NCI-H524 (cell line): ENCODE data around the gene SLC39A11.

Source experiments
- DNase-seq, 2 experiments: peaks; one replicate each; lab custom pipeline; 2025; lab: John Stamatoyannopoulos, UW

Gene SLC39A11

GRCh38 chr17:72747501-72747900, 345.0 kb downstream of the SLC39A11 start:
- no peak for DNase-seq

GRCh38 chr17:72745241-72745640, 347.2 kb downstream of the SLC39A11 start:
- no peak for DNase-seq

GRCh38 chr17:72743037-72743467, 349.4 kb downstream of the SLC39A11 start:
- no peak for DNase-seq

GRCh38 chr17:72737151-72737690, 355.3 kb downstream of the SLC39A11 start:
- no peak for DNase-seq

GRCh38 chr17:72735592-72735991, 356.9 kb downstream of the SLC39A11 start:
- no peak for DNase-seq

- DNase-seq: no peak
Observed at GRCh38 chr17:72735048-72735447, 357.4 kb downstream of the SLC39A11 start.

- no peak for DNase-seq
Observed at GRCh38 chr17:72734613-72735012, 357.9 kb downstream of the SLC39A11 start.

- DNase-seq: no peak
Observed at GRCh38 chr17:72733619-72734282, 358.7 kb downstream of the SLC39A11 start.

GRCh38 chr17:72732893-72733618, 359.4 kb downstream of the SLC39A11 start:
- no peak for DNase-seq

GRCh38 chr17:72730077-72730476, 362.4 kb downstream of the SLC39A11 start:
- no peak for DNase-seq

- no peak for DNase-seq
Observed at GRCh38 chr17:72726936-72727335, 365.6 kb downstream of the SLC39A11 start.

- DNase-seq: peak; percentile 43 to 73
Observed at GRCh38 chr17:72725433-72726068, 366.9 kb downstream of the SLC39A11 start.

GRCh38 chr17:72724267-72724666, 368.2 kb downstream of the SLC39A11 start:
- peak in 1 of 2 experiments; percentile 21 for DNase-seq

GRCh38 chr17:72723711-72724110, 368.8 kb downstream of the SLC39A11 start:
- DNase-seq: peak in 1 of 2 experiments; percentile 70

GRCh38 chr17:72720494-72720825, 372.0 kb downstream of the SLC39A11 start:
- no peak for DNase-seq

- no peak for DNase-seq
Observed at GRCh38 chr17:72719578-72720493, 372.7 kb downstream of the SLC39A11 start.

GRCh38 chr17:72719206-72719577, 373.3 kb downstream of the SLC39A11 start:
- no peak for DNase-seq

- DNase-seq: no peak
Observed at GRCh38 chr17:72717676-72718075, 374.8 kb downstream of the SLC39A11 start.

GRCh38 chr17:72717276-72717675, 375.2 kb downstream of the SLC39A11 start:
- DNase-seq: no peak

GRCh38 chr17:72715906-72716572, 376.4 kb downstream of the SLC39A11 start:
- no peak for DNase-seq

GRCh38 chr17:72714357-72714966, 378.0 kb downstream of the SLC39A11 start:
- no peak for DNase-seq
